GM12878 (cell line): Measurements from ENCODE around the gene SMC3. TPM values are rescaled to one million over a fixed set of nuclear protein-coding genes. Genes with fewer than 3 reads are reported as not detected.

ENCODE experiments used
- ATAC-seq: fragments of 200-7000 bp; cut with Tn5 transposase; 3 replicates; pipeline ENCODE4 v1.9.1; 2020; ENCODE audit warnings: mild to moderate bottlenecking, moderate library complexity
- BruUV-seq: library from RNA; stranded (reverse); fragments of 400-500 nt; replicated peaks from 2 replicates; lab custom pipeline; 2021; lab: Mats Ljungman, UMichigan
- CTCF ChIA-PET: fragments of 300-600 bp; sonication (Branson Sonifier 250); formaldehyde crosslinking; extraction: SDS; loops from one replicate; lab custom pipeline; 2021; ENCODE audit warnings: inconsistent platforms; lab: Yijun Ruan, JAX
- POLR2A ChIA-PET: fragments of 350-600 bp; formaldehyde crosslinking; extraction: SDS; loops from one replicate; lab custom pipeline; 2021; ENCODE audit warnings: inconsistent platforms; lab: Charles Lee
- RAD21 ChIA-PET: fragments of 300-600 bp; sonication (Branson Sonifier 250); formaldehyde crosslinking; loops from one replicate; lab custom pipeline; 2023; ENCODE audit warnings: antibody characterized with exemption; ENCODE audit not compliant: unreplicated experiment; lab: Charles Lee
- SMC1A ChIA-PET: fragments of 300-600 bp; sonication (Branson Sonifier 250); formaldehyde crosslinking; loops from one replicate; lab custom pipeline; 2023; ENCODE audit not compliant: unreplicated experiment, uncharacterized antibody; lab: Charles Lee
- DNase-seq: peaks from one replicate; pipeline ENCODE4 v3.0.0-alpha.2; 2011; ENCODE audit warnings: low read depth, low spot score
- FAIRE-seq: peaks from 3 replicates; lab custom pipeline; 2011; peaks lifted over from hg19 to GRCh38; lab: Jason Lieb, UNC
- H2AFZ ChIP-seq: 2 replicates; pipeline ENCODE4 v1.6.0; 2011; ENCODE audit warnings: low read depth, low read length, control low read depth; ENCODE audit not compliant: control insufficient read depth
- H3K27ac ChIP-seq: 2 replicates; pipeline ENCODE4 v1.5.1; 2011; ENCODE audit warnings: control low read depth; ENCODE audit not compliant: control insufficient read depth, insufficient read depth
- H3K27me3 ChIP-seq, 2 experiments: replicated peaks in 1 of 2; 2 replicates each; pipeline versions ENCODE4 v1.6.0 to v1.6.1; 2011; ENCODE audit warnings: low read length in 1 of 2; ENCODE audit not compliant: control insufficient read depth in 2 of 2, insufficient read depth in 2 of 2
- H3K36me3 ChIP-seq, 2 experiments: 2 replicates each; pipeline ENCODE4 v1.5.1; 2011; ENCODE audit warnings: low read length in 1 of 2; ENCODE audit not compliant: control insufficient read depth in 2 of 2, insufficient read depth in 2 of 2
- H3K4me1 ChIP-seq: 2 replicates; pipeline ENCODE4 v1.6.1; 2011; ENCODE audit warnings: mild to moderate bottlenecking, low read length, moderate library complexity, mixed read lengths; ENCODE audit not compliant: control insufficient read depth, insufficient read depth
- H3K4me2 ChIP-seq: 2 replicates; pipeline ENCODE4 v1.6.0; 2011; ENCODE audit warnings: control low read depth; ENCODE audit not compliant: control insufficient read depth, insufficient read depth
- H3K4me3 ChIP-seq: fragments of 200-600 bp; sonication (generic); 2 replicates; pipeline ENCODE4 v1.5.1; 2016
- H3K79me2 ChIP-seq: 2 replicates; pipeline ENCODE4 v1.6.0; 2011; ENCODE audit warnings: low read length; ENCODE audit not compliant: control insufficient read depth, insufficient read depth
- H3K9ac ChIP-seq: 2 replicates; pipeline ENCODE4 v1.8.0; 2011; ENCODE audit warnings: low read length, control low read depth, mixed read lengths; ENCODE audit not compliant: control insufficient read depth, insufficient read depth
- H3K9me3 ChIP-seq: replicated peaks from 3 replicates; pipeline ENCODE4 v1.5.1; 2011; ENCODE audit warnings: mild to moderate bottlenecking, low read length; ENCODE audit not compliant: control insufficient read depth, insufficient read depth
- H4K20me1 ChIP-seq: 2 replicates; pipeline ENCODE4 v1.6.0; 2011; ENCODE audit not compliant: control insufficient read depth, insufficient read depth
- BMI1 ChIP-seq: fragments of 450-650 bp; IDR thresholded peaks from 2 replicates; pipeline ENCODE4 v1.6.1; 2016; ENCODE audit warnings: mild to moderate bottlenecking, moderate library complexity, borderline replicate concordance
- EP300 ChIP-seq, 2 experiments: fragments of 150-350 bp in 1 of 2; IDR thresholded peaks; 2 replicates each; pipeline ENCODE4 v1.6.1; 2011 to 2012; ENCODE audit warnings: low read depth in 2 of 2, low read length in 2 of 2, borderline replicate concordance in 1 of 2, improper control_type of control experiment in 1 of 2, inconsistent platforms in 1 of 2; ENCODE audit not compliant: control insufficient read depth in 1 of 2
- HDAC6 ChIP-seq: fragments of 200-600 bp; sonication (generic); IDR thresholded peaks from one replicate; pipeline ENCODE4 v1.8.0; 2017; ENCODE audit warnings: antibody characterized with exemption; ENCODE audit not compliant: unreplicated experiment
- IKZF2 ChIP-seq, 2 experiments: fragments of 450-650 bp; IDR thresholded peaks; 2 replicates each; pipeline ENCODE4 v1.6.1; 2017; ENCODE audit warnings: mild to moderate bottlenecking in 2 of 2, moderate library complexity in 2 of 2
- IRF4 ChIP-seq: IDR thresholded peaks from 2 replicates; pipeline ENCODE4 v1.6.1; 2011; ENCODE audit warnings: low read depth, low read length
- MEF2B ChIP-seq: fragments of 450-650 bp; IDR thresholded peaks from 2 replicates; pipeline ENCODE4 v1.6.1; 2018; ENCODE audit warnings: mild to moderate bottlenecking, moderate library complexity; ENCODE audit not compliant: partially characterized antibody, poor library complexity, severe bottlenecking
- MLLT1 ChIP-seq: fragments of 450-650 bp; IDR thresholded peaks from 2 replicates; pipeline ENCODE4 v1.6.1; 2016; ENCODE audit warnings: mild to moderate bottlenecking
- MYC ChIP-seq: IDR thresholded peaks from 2 replicates; pipeline ENCODE4 v1.6.1; 2011; ENCODE audit warnings: mild to moderate bottlenecking, low read length, moderate library complexity, inconsistent platforms; ENCODE audit not compliant: insufficient read depth, insufficient replicate concordance, insufficient read length, severe bottlenecking
- NFXL1 ChIP-seq: fragments of 450-650 bp; IDR thresholded peaks from 2 replicates; pipeline ENCODE4 v1.6.1; 2017; ENCODE audit warnings: antibody characterized with exemption, mild to moderate bottlenecking, borderline replicate concordance
- NR2C1 ChIP-seq: fragments of 450-650 bp; IDR thresholded peaks from 2 replicates; pipeline ENCODE4 v1.6.1; 2017; ENCODE audit warnings: antibody characterized with exemption, mild to moderate bottlenecking, moderate library complexity
- PAX8 ChIP-seq: fragments of 450-650 bp; IDR thresholded peaks from 2 replicates; pipeline ENCODE4 v1.6.1; 2017; ENCODE audit warnings: mild to moderate bottlenecking, moderate library complexity
- PBX3 ChIP-seq: IDR thresholded peaks from 2 replicates; pipeline ENCODE4 v1.6.1; 2011; ENCODE audit warnings: mild to moderate bottlenecking, low read depth, low read length, moderate library complexity; ENCODE audit not compliant: insufficient replicate concordance
- PML ChIP-seq: IDR thresholded peaks from 2 replicates; pipeline ENCODE4 v1.6.1; 2012; ENCODE audit warnings: low read length, inconsistent platforms
- PRDM15 ChIP-seq: fragments of 450-650 bp; formaldehyde crosslinking; IDR thresholded peaks from 2 replicates; pipeline ENCODE4 v1.4.0; 2020; ENCODE audit warnings: mild to moderate bottlenecking, moderate library complexity
- RAD51 ChIP-seq: fragments of 450-650 bp; IDR thresholded peaks from 2 replicates; pipeline ENCODE4 v1.6.1; 2016; ENCODE audit warnings: moderate library complexity, mild to moderate bottlenecking, inconsistent platforms
- TARDBP ChIP-seq: IDR thresholded peaks from 2 replicates; pipeline ENCODE4 v1.6.1; 2016; ENCODE audit warnings: borderline replicate concordance
- ZNF622 ChIP-seq: fragments of 450-650 bp; IDR thresholded peaks from 2 replicates; pipeline ENCODE4 v1.6.1; 2017; ENCODE audit warnings: mild to moderate bottlenecking, inconsistent platforms
- WGBS: methylation state at CpG from one replicate; pipeline ENCODE4 v1.1.6; 2016; ENCODE audit warnings: low lambda C conversion rate; ENCODE audit not compliant: insufficient replicate concordance, insufficient coverage; ENCODE audit errors: missing lambda C conversion rate; 5-methylcytosine and 5-hydroxymethylcytosine counted together
- in situ Hi-C: fragments of 300-500 bp; cut with MboI; formaldehyde crosslinking; loops from 9 replicates; pipeline ENCODE4 v1.14.3; 2018; ENCODE audit warnings: mixed read lengths
- intact Hi-C: fragments of 100-400 bp; cut with micrococcal nuclease; formaldehyde crosslinking; loops from one replicate; pipeline ENCODE4 v1.14.2; 2022; ENCODE audit not compliant: unreplicated experiment
- polyA plus RNA-seq, 11 experiments: library from polyadenylated mRNA; depleted of rRNA in 4 of 11; unstranded in 6 of 11; stranded (reverse) in 5 of 11; fragments of >200 nt; fragmentation: Nextera tagmentation in 4 of 11; fragmentation: Illumina TruSeq in 1 of 11; extraction: Ambion mirVana in 4 of 11; extraction: Trizol in 1 of 11; gene quantifications; 1 replicate in 1 of 11; 2 replicates in 10 of 11; pipeline versions ENCODE4 v1.2.1 to v1.2.3, GENCODE V29; 2011 to 2016; ENCODE audit warnings: inconsistent platforms in 2 of 11, missing spikeins in 2 of 11, low read depth in 1 of 11
- total RNA-seq, 4 experiments: library from RNA; depleted of rRNA in 3 of 4; stranded (reverse); fragments of >200 nt in 3 of 4; fragmentation: Illumina TruSeq in 1 of 4; extraction: Trizol in 1 of 4; gene quantifications; 2 replicates each; pipeline versions ENCODE4 v1.2.1 to v1.2.3, GENCODE V29; 2013 to 2021

SMC3 gene
- total and polyA plus RNA-seq, 10 of the 15 experiments (the other 5 are each of a cell fraction or from before 2014, with no cell fraction given): 30.4 to 123 (median 48.3) TPM

GRCh38 chr10:110597476-110597875 is 30.0 kb downstream of the SMC3 start:
- Histone ChIP-seq H2AFZ (no peak overlapping the region), H3K9me3 (no peaks in the 10 kb centered on the region), H3K36me3 (peaks cover 0 to 13% of the 10 kb centered on the region in 2 experiments), H3K27ac (no peak overlapping the region), H3K4me1 (no peaks in the 10 kb centered on the region), H3K79me2 (no peaks in the 10 kb centered on the region), H3K9ac (no peak overlapping the region), H3K27me3 (no peaks in the 10 kb centered on the region), H4K20me1 (no peaks in the 10 kb centered on the region), H3K4me3 (no peak overlapping the region), H3K4me2 (no peak overlapping the region)
- RAD21 ChIA-PET: interaction anchor here (0.9 to 1.4 kb wide), 3 partner anchors 9 to 287 kb away, joined by 3 to 5 read pairs (median 3); no protein-coding TSS in a partner anchor
- POLR2A ChIA-PET: no interaction called here
- in situ Hi-C loops: loop anchor here (5.0 kb wide), 1 partner anchor 285 kb away; no protein-coding TSS in a partner anchor
- BruUV-seq: no TSS peak
- no peak for DNase-seq
- no peak for FAIRE-seq
- 93% methylated on average over 2 of the region's 2 CpGs for WGBS
- SMC1A ChIA-PET: interaction anchor here (1.1 to 2.6 kb wide), 4 partner anchors 15 to 294 kb away, joined by 3 to 16 read pairs (median 6); no protein-coding TSS in a partner anchor
- CTCF ChIA-PET: interaction anchor here (0.6 to 7.7 kb wide), 5 partner anchors 11 to 302 kb away, joined by 3 to 81 read pairs (median 39); partner anchors contain the start of gene SMNDC1
- intact Hi-C loops: no loop called here
- TF ChIP-seq NR2C1: no peak
- TF ChIP-seq PAX8: no peak
- no peak for TF ChIP-seq MEF2B
- no peak for TF ChIP-seq TARDBP
- no peak for TF ChIP-seq IRF4
- TF ChIP-seq EP300 (IDR thresholded peaks at IDR 0.05; ENCODE audit: borderline replicate concordance in 1 of 2, control insufficient read depth in 1 of 2, low read depth in 2 of 2, low read length in 2 of 2): no peak
- TF ChIP-seq NFXL1: no peak
- no peak for TF ChIP-seq MYC
- TF ChIP-seq RAD51: no peak
- no peak for TF ChIP-seq ZNF622
- no peak for TF ChIP-seq MLLT1
- no peak for TF ChIP-seq PML
- no peak for TF ChIP-seq IKZF2 (IDR thresholded peaks at IDR 0.05)
- no peak for TF ChIP-seq PBX3
- no peak for TF ChIP-seq HDAC6
- TF ChIP-seq PRDM15: no peak
- TF ChIP-seq BMI1: no peak
- TF ChIP-seq, all 136 proteins: peak for 0
- no peak for ATAC-seq
